Stimulated activated CD4-positive, alpha-beta T cell treated with anti-CD3 and anti-CD28 coated beads, Interleukin-2, amount 100 ng/mL, for 48 hours (primary cell): ENCODE data around the gene FGF14.
"Not testable (repeated sequence)": the region's sequence is repeated elsewhere in the genome, so short reads cannot be mapped to it uniquely, and the experiment has no call there.

Experiments used
- DNase-seq, 2 donors: peaks; one replicate each; pipeline ENCODE4 v3.0.0-alpha.2; 2020

The FGF14 gene

DNA sequence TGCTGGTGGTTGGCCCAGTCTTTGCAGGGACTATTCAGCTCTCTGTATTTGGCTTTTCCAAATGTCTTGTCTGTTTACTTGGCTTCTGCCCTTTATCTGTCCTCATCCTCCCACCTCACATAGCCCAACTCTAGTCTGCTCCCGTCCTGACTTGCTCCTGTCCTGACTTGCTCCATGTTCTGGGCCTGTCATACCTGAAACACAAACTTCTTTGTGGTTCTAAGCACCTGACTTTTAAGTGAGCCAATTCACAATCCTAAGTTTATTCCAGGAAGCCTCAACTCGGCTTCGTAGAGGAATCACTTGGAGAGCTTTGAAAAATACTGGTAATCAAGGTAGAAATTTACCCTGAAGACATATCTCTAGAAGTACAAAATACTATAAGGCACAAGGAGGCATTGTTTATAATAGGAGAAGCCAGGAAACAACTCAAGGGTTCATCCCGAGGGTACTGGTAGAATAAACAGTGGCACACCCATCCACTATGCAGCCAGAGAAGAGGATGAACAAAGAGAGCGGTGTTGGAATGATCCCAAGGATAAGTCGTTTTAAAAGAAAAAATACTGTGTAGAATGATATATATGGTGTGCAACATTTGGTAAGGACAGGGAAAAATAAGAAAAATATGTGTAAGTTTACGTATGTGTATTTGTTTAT lies 284.5 kb downstream of the FGF14 start:
- DNase-seq: no peak

DNA sequence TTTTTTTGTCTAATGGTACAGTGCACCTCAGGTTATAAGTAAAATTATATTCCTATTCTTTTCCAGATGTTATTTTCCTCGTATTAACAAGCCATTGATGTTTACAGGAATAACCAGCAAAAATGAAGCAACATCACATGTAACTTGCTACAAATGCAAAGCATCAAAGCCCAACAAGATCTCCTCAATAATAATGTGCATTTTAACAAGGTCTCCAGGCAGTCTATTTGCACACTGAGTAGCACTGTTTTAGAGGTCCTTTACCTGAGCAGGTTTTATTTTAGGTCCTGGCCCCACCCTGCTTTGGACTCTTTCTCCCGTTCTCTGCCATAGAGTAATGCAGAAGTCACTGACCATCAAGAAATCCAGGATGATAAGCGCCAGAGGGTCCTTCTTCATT lies 298.4 kb downstream of the FGF14 start:
- DNase-seq: no peak

DNA sequence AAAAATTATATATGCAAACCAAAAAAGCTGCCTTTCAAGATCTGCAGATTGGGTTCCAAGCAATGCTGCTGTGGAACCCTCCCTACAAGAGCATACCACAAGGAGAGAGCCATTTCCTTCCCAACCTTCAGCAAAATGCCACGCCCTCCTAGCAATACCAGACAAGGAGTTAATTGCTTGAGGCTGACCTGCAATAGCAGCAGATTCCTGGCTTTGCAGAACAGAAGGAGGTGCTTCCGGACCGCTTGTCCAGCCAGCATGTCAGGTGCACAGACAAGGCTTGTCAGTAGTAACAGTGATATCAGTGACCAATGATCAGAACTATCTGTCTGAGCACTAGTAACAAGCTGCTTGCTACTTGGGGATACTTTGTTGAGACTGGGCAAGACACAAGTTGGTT lies 301.6 kb downstream of the FGF14 start:
- no peak for DNase-seq

- no peak for DNase-seq
These were observed 304.1 kb downstream of the FGF14 start for GRCh38 chr13:102097708-102098107.

DNA sequence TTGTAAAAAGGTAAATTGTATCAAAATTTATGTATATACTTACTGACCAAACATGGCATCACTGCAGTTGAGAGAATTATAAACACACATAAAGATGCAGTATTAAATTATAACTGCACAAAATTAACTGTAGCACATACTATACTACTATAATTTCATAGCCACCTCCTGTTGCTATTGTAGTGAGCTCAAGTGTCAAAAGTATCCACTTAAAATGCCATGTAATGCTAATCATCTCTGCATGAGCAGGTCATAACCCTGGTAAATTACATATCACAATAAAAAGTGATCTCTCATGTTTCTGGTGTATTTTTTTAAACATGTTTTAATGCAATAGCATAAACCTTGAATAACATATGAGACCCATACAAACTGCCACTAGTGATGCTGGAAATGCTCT lies 308.6 kb downstream of the FGF14 start:
- DNase-seq: not testable (repeated sequence)

DNA sequence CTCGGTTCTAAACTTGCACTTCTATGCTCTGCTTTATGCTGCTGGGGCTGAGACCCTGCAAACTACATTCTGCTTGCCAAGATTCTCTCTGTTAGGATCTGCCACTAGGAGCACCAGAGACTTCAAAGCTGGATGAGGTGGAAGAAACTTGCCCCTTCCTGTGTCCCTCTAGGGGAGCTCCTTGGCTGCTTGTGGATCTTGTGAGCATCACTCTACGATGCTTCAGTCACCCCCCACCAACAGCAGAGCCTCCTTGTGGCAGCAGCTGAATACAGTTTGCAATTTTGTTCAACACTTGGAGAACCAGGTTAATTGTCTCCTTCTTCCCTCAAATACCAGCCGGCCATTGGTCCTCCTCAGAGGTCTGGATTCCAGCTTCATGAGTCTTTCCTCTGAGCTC lies 310.6 kb downstream of the FGF14 start:
- DNase-seq: no peak

GRCh38 chr13:102090532-102090931 lies 311.3 kb downstream of the FGF14 start:
- DNase-seq: no peak

GRCh38 chr13:102089722-102090121 lies 312.1 kb downstream of the FGF14 start:
- no peak for DNase-seq

- DNase-seq: no peak
These were observed 312.7 kb downstream of the FGF14 start for GRCh38 chr13:102089177-102089576.

DNA sequence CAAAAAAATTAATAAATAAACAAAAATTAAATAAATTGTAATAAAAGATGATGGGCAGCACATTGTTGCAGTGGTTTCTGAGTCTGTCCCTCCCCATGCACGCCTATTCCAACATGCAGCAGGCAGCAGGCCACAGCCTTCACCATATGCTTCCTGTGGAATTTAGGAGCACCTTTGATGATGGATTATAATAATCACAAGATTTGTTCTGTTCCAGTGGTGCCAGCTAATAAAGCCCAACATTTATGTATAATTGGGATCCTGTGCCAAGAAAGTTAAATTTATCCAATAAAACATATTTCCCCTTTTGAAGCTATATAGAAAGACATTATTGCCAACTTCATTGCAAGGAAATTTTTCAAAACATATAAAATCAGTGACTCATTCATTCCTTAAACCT lies 328.6 kb downstream of the FGF14 start:
- no peak for DNase-seq

DNA sequence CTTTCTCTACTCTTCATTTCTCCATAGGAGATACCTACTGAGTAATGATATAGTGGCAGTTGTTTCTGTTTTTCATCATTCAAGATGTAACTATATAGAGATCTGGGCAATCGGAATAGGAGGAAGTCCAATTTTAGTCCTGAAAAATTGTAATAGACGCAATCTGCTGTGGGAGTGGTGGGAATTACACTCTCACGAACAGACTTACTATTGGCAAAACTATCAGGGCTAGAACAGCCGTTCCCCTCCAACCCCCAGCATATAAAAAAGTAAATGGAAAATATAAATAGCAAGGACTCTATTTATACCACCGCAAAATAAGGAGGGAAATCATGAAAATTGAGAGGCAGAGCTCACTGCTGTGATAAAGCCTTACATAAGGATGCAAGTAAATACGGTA lies 330.1 kb downstream of the FGF14 start:
- no peak for DNase-seq

GRCh38 chr13:102068323-102068722 lies 333.5 kb downstream of the FGF14 start:
- not testable (repeated sequence) for DNase-seq

- DNase-seq: no peak
These were observed 346.6 kb downstream of the FGF14 start for GRCh38 chr13:102055090-102055779.

GRCh38 chr13:102049853-102050252 lies 352.0 kb downstream of the FGF14 start:
- no peak for DNase-seq

DNA sequence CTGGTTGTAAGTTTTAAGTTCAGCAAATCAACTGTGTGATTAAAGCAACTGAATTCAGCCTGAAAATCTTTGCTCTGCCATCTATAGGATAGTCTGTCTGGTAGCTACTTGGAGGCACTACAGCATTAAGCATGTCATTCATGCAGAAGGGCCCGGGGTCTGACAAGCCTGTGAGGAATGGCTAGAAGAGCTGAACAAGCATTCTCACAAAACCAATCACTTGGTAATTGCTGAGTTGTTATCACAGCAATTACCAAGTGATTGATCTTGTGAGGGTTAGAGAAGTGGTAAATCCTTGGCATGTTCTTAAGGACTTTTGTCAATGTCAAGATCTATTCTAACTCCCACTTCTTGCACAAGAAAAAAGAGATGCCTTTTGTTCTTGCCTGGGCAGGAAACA lies 356.1 kb downstream of the FGF14 start:
- DNase-seq: no peak

GRCh38 chr13:102042746-102043145 lies 359.1 kb downstream of the FGF14 start:
- DNase-seq: no peak

DNA sequence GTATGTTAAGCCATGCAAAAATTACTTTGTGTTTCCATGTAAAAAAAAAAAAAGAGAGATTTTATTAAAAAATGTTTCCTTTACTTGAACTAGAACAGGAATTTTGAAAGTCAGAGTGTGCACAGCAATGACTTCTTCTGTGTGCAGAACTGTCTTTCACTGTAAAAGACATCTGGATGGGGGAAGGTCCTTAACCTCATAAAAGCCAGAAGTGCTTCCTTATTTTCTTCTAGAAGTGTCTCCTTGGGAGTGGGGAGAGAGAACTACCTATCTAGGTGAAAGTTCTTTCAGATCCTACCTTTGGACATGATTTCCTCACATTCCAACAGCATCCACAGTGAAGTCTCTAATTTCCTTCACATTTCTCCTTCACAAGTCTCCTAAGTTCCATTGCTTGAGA lies 360.3 kb downstream of the FGF14 start:
- DNase-seq: no peak

- DNase-seq: no peak
These were observed 361.0 kb downstream of the FGF14 start for GRCh38 chr13:102040812-102041211.

- no peak for DNase-seq
These were observed 362.6 kb downstream of the FGF14 start for GRCh38 chr13:102039264-102039663.

- DNase-seq: no peak
These were observed 363.1 kb downstream of the FGF14 start for GRCh38 chr13:102038787-102039186.

- no peak for DNase-seq
These were observed 365.9 kb downstream of the FGF14 start for GRCh38 chr13:102035969-102036368.

DNA sequence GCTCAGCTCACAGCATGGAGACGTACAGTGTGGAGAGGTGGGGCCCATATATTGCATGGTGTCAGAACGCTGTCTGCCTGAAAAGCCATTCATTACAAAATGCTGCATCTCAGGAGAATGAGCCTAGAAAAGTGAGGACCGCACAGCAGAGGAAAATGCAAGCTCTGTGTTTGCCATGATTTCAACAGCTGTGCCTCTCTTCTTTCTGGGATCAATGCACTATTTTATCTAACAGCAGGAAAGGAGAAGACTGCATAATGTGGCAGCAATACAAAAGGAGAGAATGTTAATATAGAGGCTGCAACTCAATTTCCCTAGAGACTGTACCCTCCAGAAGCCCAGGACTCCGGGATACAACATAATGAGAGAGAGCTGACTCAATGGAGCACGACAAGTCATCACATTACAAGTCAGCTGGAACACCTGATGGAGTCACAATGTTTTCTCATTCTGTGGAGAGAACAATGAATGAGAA lies 368.0 kb downstream of the FGF14 start:
- no peak for DNase-seq

DNA sequence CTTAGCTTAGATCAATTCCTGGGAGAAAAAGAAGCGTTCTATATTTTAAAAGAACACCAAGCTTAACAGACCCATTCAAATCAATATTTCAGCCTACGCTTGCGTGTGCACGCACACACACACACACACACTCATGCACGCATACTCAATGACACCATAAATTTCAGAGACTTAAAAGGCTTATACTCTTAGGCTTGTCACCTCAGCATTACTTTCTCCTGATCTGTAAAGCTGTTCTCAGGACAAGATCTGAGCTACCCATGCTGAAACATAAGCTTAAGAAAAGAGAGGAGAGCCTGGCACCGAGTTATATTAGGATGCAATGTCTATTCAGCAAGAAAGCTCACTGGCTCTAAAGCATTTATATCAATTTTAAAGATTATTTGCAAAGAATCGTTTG lies 368.5 kb downstream of the FGF14 start:
- DNase-seq: no peak

- no peak for DNase-seq
These were observed 373.0 kb downstream of the FGF14 start for GRCh38 chr13:102028868-102029267.

DNA sequence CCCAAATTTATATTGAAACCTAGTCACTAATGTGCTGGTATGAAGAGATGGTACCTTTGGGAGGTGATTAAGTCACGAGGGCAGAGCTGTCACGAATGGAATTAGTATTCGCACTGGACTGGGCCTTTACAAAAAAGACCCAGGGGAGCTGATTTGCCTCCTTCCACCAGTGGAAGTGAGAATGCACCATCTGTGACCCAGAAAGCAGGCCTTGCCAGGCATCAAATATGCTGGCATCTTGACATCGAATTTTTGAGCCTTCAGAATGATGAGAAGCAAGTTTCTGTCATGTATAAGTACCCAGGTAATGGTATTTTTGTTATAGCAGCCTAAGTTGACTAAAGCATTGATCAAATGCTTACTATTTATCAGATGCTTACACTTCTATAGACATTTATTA lies 373.6 kb downstream of the FGF14 start:
- no peak for DNase-seq
